Astrocyte of the spinal cord (primary cell): Measurements from ENCODE around the gene IFI30.

ENCODE experiments used
- DNase-seq: peaks from one replicate; pipeline ENCODE4 v3.0.0; 2011; ENCODE audit warnings: low read depth, low spot score
- H3K4me3 ChIP-seq: 2 replicates; pipeline ENCODE4 v1.5.1; 2011; ENCODE audit warnings: low read depth, mild to moderate bottlenecking, low read length, moderate library complexity
- in situ Hi-C: cut with HindIII; loops from 2 replicates; pipeline ENCODE4 v1.10.0; 2017; ENCODE audit warnings: low sequenced_read_pairs
- TF ChIP-seq, protein P1 (sequence below): IDR thresholded peaks from 2 replicates; pipeline ENCODE4 v1.5.1; 2012; ENCODE audit warnings: low read depth, mild to moderate bottlenecking, low read length, inconsistent platforms

The IFI30 gene

GRCh38 chr19:18150776-18151624 is 22.6 kb upstream of the IFI30 start:
- in situ Hi-C loops = no loop called here
- TF ChIP-seq, protein P1, sequence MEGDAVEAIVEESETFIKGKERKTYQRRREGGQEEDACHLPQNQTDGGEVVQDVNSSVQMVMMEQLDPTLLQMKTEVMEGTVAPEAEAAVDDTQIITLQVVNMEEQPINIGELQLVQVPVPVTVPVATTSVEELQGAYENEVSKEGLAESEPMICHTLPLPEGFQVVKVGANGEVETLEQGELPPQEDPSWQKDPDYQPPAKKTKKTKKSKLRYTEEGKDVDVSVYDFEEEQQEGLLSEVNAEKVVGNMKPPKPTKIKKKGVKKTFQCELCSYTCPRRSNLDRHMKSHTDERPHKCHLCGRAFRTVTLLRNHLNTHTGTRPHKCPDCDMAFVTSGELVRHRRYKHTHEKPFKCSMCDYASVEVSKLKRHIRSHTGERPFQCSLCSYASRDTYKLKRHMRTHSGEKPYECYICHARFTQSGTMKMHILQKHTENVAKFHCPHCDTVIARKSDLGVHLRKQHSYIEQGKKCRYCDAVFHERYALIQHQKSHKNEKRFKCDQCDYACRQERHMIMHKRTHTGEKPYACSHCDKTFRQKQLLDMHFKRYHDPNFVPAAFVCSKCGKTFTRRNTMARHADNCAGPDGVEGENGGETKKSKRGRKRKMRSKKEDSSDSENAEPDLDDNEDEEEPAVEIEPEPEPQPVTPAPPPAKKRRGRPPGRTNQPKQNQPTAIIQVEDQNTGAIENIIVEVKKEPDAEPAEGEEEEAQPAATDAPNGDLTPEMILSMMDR = no peak
- DNase-seq = no peak
- H3K4me3 ChIP-seq = no peak overlapping the region

GRCh38 chr19:18152442-18152816 is 21.2 kb upstream of the IFI30 start:
- in situ Hi-C loops = no loop called here
- TF ChIP-seq, protein P1 = peak; percentile 77
- H3K4me3 ChIP-seq = peak overlapping the region; percentile 53
- DNase-seq = peak; percentile 98

DNA sequence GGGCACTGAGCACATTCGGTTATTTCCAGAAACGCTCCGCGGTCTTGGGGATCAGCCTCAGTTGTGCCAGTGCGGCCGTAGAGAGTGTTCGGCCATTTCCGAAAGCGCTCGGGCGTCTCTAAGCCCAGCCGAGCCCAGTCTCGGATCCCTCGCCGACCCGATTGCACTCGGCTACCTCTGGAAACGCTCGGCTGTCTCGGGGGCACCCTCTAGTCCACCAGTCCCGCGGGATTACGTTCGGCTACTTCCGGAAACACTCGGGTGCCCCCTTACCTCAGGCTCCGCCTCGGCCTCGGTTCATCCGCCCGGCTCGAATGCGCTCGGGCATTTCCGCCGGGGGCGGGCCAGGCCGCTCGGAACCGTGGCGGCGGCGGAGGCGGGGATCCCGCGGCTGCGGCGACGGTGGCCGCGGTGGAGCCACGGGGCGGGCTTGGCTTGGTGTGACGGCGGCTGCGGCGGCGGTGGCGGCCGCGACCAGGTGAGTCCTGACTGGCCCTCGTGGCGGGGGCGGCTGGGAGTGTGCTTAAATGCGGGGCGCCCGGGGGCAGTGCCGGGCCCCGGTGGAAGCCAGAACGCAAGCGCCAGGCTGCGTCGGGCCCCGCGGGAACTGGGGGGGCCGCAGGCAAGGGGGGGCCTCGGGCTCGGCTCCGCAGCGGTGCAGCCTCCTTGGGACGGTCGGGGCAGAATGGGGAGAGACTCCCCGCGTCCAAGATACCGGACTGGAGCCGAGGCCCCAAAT is 20.6 kb upstream of the IFI30 start, which contains the start of gene PIK3R2:
Gene PIK3R2, plus strand, starts transcription at position 347 of the 739 bp plus-strand sequence. CDS start 2,717 bp downstream, outside the sequence.
- in situ Hi-C loops = no loop called here
- peak; percentile 99 for DNase-seq
- TF ChIP-seq, protein P1 = no peak

GRCh38 chr19:18153556-18154134 is 20.0 kb upstream of the IFI30 start:
- in situ Hi-C loops = no loop called here
- peak overlapping the region; percentile 80 for H3K4me3 ChIP-seq
- TF ChIP-seq, protein P1 = no peak
- DNase-seq = no peak

More for the DNA sequence above, 20.6 kb upstream of the IFI30 start, which contains the start of gene PIK3R2:
- H3K4me3 ChIP-seq = peak within 1 kb of the TSS; percentile 80

GRCh38 chr19:18155095-18156087 is 18.2 kb upstream of the IFI30 start:
- no peak overlapping the region for H3K4me3 ChIP-seq
- TF ChIP-seq, protein P1 = no peak
- in situ Hi-C loops = no loop called here
- no peak for DNase-seq
